Naive B cell (primary cell): Measurements from ENCODE around the gene FOXQ1. TPM values are rescaled to one million over a fixed set of nuclear protein-coding genes. Genes with fewer than 3 reads are reported as not detected.

ENCODE experiments used
- ATAC-seq, 2 donors: fragments of 150-1000 bp; cut with Tn5 transposase; 2 replicates each; pipeline ENCODE4 v1.10.0; 2021; ENCODE audit warnings: low read depth in 2 of 2, mild to moderate bottlenecking in 2 of 2, moderate library complexity in 2 of 2
- DNase-seq: peaks from one replicate; pipeline ENCODE4 v3.0.0; 2022
- H3K27ac Mint-ChIP-seq, 6 donors: one replicate each; pipeline ENCODE4 v1.8.0; 2020 to 2022; ENCODE audit warnings: mild to moderate bottlenecking in 6 of 6, mixed read lengths in 6 of 6, moderate library complexity in 5 of 6, inconsistent platforms in 2 of 6
- H3K27me3 Mint-ChIP-seq, 3 donors: one replicate each; pipeline ENCODE4 v1.8.0; 2021 to 2022; ENCODE audit warnings: mixed read lengths in 3 of 3, mild to moderate bottlenecking in 1 of 3
- H3K36me3 Mint-ChIP-seq, 2 donors: one replicate each; pipeline ENCODE4 v1.8.0; 2020 to 2022; ENCODE audit warnings: mixed read lengths in 2 of 2, inconsistent platforms in 1 of 2, mild to moderate bottlenecking in 1 of 2
- H3K4me1 Mint-ChIP-seq, 3 donors: one replicate each; pipeline ENCODE4 v1.8.0; 2020 to 2022; ENCODE audit warnings: mixed read lengths in 3 of 3, inconsistent platforms in 1 of 3, mild to moderate bottlenecking in 1 of 3, moderate library complexity in 1 of 3
- H3K4me3 Mint-ChIP-seq, 8 donors: one replicate each; pipeline ENCODE4 v1.8.0; 2020 to 2022; ENCODE audit warnings: mild to moderate bottlenecking in 8 of 8, mixed read lengths in 8 of 8, moderate library complexity in 8 of 8, inconsistent platforms in 2 of 8
- H3K9me3 Mint-ChIP-seq, 7 donors: one replicate each; pipeline ENCODE4 v1.8.0; 2020 to 2022; ENCODE audit warnings: mixed read lengths in 7 of 7, mild to moderate bottlenecking in 5 of 7, inconsistent platforms in 2 of 7, moderate library complexity in 1 of 7
- polyA plus RNA-seq, 6 donors: library from polyadenylated mRNA; unstranded; fragments of 300-500 nt; fragmentation: Illumina TruSeq; gene quantifications; one replicate each; pipeline ENCODE4 v1.2.3, GENCODE V29; 2021; ENCODE audit warnings: low read depth in 6 of 6

FOXQ1 gene
- polyA plus RNA-seq, 6 donors from 2014 or later = not detected

DNA sequence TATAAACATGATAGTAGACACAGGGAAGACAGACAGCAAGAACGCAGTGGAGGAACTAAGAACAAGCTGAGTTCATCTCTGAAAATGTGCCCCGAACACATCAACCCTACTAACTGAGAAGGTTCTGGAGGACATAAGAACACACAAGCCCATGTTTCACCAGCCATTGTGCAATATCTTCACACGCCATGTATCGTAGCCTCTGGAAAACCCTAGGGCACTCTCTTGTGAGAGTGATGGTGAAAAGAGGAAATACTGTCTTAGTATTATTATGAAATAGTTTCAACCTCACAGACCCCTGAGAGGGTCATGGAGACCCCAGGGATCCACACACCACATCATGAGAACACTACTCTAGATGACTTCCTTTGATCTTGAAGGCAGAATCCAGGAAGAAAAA, 51.4 kb downstream of the FOXQ1 start:
- Mint-ChIP-seq H3K27ac (no peak overlapping the region), H3K4me3 (no peak overlapping the region), H3K36me3 (no peaks in the 10 kb centered on the region), H3K27me3 (peaks cover 58 to 66% (median 60%) of the 10 kb centered on the region in 3 donors), H3K9me3 (peaks cover 0 to 8% (median 3%) of the 10 kb centered on the region in 7 donors), H3K4me1 (no peaks in the 10 kb centered on the region)
- ATAC-seq (no peak), DNase-seq (no peak)

DNA sequence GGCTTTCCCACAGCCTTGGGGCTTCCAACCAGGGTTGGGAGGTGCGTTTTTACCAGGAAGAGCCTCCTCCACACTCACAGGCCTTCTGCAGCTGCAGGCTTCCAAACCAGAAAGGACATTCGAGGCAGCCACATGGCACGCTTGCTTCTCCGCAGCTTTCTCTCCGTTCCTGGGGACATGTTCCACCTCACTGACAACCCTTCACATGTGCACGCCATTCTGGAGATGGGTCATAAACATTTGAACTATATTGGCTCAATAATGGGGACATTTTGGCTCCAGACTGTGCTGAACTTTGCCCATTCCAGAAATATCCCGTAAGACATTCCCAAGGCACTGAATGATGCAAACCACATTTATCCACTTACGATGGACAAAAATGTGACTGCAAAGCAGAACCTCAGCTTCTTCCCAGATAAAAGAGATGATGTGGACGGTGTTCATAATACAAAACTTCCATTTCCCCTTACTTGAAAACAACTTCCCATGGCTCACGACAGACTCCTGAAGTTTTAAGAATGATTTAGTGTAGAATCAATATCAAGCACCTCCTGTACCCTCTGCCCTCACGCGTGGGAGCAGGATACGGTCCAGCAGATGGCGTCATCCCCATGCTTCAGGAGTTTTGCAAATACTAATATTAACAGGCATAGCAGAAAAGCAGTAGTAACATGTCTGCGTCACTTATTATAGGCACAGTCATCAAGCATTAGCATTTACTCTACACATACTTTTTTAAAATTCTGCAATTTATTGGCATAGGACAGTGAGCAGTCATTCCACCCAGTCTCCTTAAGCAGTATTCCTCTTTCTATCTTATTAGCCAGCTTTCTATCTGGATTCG, 52.1 kb downstream of the FOXQ1 start:
- ATAC-seq = no peak
- H3K27me3 Mint-ChIP-seq = peaks cover 62 to 70% (median 64%) of the 10 kb centered on the region in 3 donors

More for the DNA sequence above, 52.1 kb downstream of the FOXQ1 start:
- Mint-ChIP-seq H3K4me1 (no peaks in the 10 kb centered on the region), H3K36me3 (no peaks in the 10 kb centered on the region), H3K4me3 (no peak overlapping the region), H3K27ac (no peak overlapping the region), H3K9me3 (peaks cover 0 to 15% (median 3%) of the 10 kb centered on the region in 7 donors)
- DNase-seq = no peak

Other genes starting within 250 kb of the FOXQ1 start
- gene FOXF2, start 77.5 kb downstream of the FOXQ1 start, polyA plus RNA-seq = not detected